H9 (cell line): ENCODE results near the gene RSPH3. TPM values are rescaled to one million over a fixed set of nuclear protein-coding genes. Genes with fewer than 3 reads are reported as not detected.
A peak's percentile ranks its signal among the peaks of the same experiment; 100 is the strongest.

Source experiments
- DNase-seq: peaks from one replicate; pipeline ENCODE4 v3.0.0-alpha.2; 2017
- H2AFZ ChIP-seq: one replicate; pipeline ENCODE4 v1.6.1; 2013; ENCODE audit warnings: mild to moderate bottlenecking, low read length, control low read depth, moderate library complexity
- H2AK5ac ChIP-seq: 2 replicates; pipeline ENCODE4 v1.6.1; 2013; ENCODE audit warnings: low read length, control low read depth, mixed read lengths; ENCODE audit not compliant: insufficient read length
- H2BK120ac ChIP-seq: one replicate; pipeline ENCODE4 v1.6.1; 2013; ENCODE audit warnings: low read depth, mild to moderate bottlenecking, low read length, control low read depth, inconsistent platforms; ENCODE audit not compliant: poor library complexity, severe bottlenecking
- H2BK12ac ChIP-seq: 2 replicates; pipeline ENCODE4 v1.6.1; 2013; ENCODE audit warnings: low read length, control low read depth, mixed read lengths, low read depth; ENCODE audit not compliant: insufficient read length
- H2BK15ac ChIP-seq: 2 replicates; pipeline ENCODE4 v1.6.1; 2013; ENCODE audit warnings: low read depth, low read length, control low read depth
- H2BK20ac ChIP-seq: one replicate; pipeline ENCODE4 v1.6.1; 2013; ENCODE audit warnings: low read depth, mild to moderate bottlenecking, low read length, control low read depth, inconsistent platforms; ENCODE audit not compliant: poor library complexity, severe bottlenecking
- H2BK5ac ChIP-seq: 2 replicates; pipeline ENCODE4 v1.6.1; 2013; ENCODE audit warnings: low read length, control low read depth, mixed read lengths; ENCODE audit not compliant: insufficient read length
- H3K14ac ChIP-seq: 2 replicates; pipeline ENCODE4 v1.6.1; 2013; ENCODE audit warnings: low read length, control low read depth; ENCODE audit not compliant: insufficient read depth
- H3K18ac ChIP-seq: 2 replicates; pipeline ENCODE4 v1.6.1; 2013; ENCODE audit warnings: low read depth, mild to moderate bottlenecking, mixed read lengths, low read length, control low read depth; ENCODE audit not compliant: insufficient read length
- H3K23ac ChIP-seq: 2 replicates; pipeline ENCODE4 v1.6.1; 2013; ENCODE audit warnings: low read length, control low read depth, mixed read lengths, low read depth; ENCODE audit not compliant: insufficient read length
- H3K23me2 ChIP-seq: 2 replicates; pipeline ENCODE4 v1.6.1; 2013; ENCODE audit warnings: low read depth, mild to moderate bottlenecking, mixed read lengths, low read length, control low read depth; ENCODE audit not compliant: insufficient read length, poor library complexity, severe bottlenecking
- H3K27ac ChIP-seq: 2 replicates; pipeline ENCODE4 v1.5.1; 2013; ENCODE audit warnings: low read length, control low read depth, mixed read lengths, low read depth; ENCODE audit not compliant: insufficient read length
- H3K27me3 ChIP-seq: 2 replicates; pipeline ENCODE4 v1.6.1; 2013; ENCODE audit warnings: low read length, control low read depth, inconsistent platforms; ENCODE audit not compliant: insufficient read depth
- H3K4ac ChIP-seq: 2 replicates; pipeline ENCODE4 v1.6.1; 2013; ENCODE audit warnings: low read depth, mild to moderate bottlenecking, control low read depth, inconsistent platforms, low read length, moderate library complexity
- H3K4me1 ChIP-seq: 2 replicates; pipeline ENCODE4 v1.6.1; 2013; ENCODE audit warnings: low read length, control low read depth, inconsistent platforms; ENCODE audit not compliant: insufficient read depth
- H3K4me2 ChIP-seq: 2 replicates; pipeline ENCODE4 v1.6.1; 2013; ENCODE audit warnings: low read length, control low read depth, mixed read lengths; ENCODE audit not compliant: insufficient read length, insufficient read depth
- H3K56ac ChIP-seq: 2 replicates; pipeline ENCODE4 v1.6.1; 2013; ENCODE audit warnings: low read depth, mild to moderate bottlenecking, mixed read lengths, low read length, control low read depth; ENCODE audit not compliant: insufficient read length
- H3K79me1 ChIP-seq: 2 replicates; pipeline ENCODE4 v1.6.1; 2013; ENCODE audit warnings: low read depth, mild to moderate bottlenecking, moderate library complexity, low read length, control low read depth, inconsistent platforms; ENCODE audit not compliant: insufficient read depth, poor library complexity, severe bottlenecking
- H3K79me2 ChIP-seq: 2 replicates; pipeline ENCODE4 v1.6.1; 2013; ENCODE audit warnings: low read length, control low read depth, inconsistent platforms; ENCODE audit not compliant: insufficient read depth
- H3K9ac ChIP-seq: 2 replicates; pipeline ENCODE4 v1.6.1; 2013; ENCODE audit warnings: low read length, control low read depth, mixed read lengths; ENCODE audit not compliant: insufficient read length; ENCODE audit errors: extremely low read depth
- H3K9me3 ChIP-seq: one replicate; pipeline ENCODE4 v1.6.1; 2013; ENCODE audit warnings: low read depth, low read length, inconsistent platforms; ENCODE audit not compliant: control insufficient read depth
- H3T11ph ChIP-seq: one replicate; pipeline ENCODE4 v1.6.1; 2013; ENCODE audit warnings: mild to moderate bottlenecking, low read length, control low read depth, inconsistent platforms
- H4K20me1 ChIP-seq: one replicate; pipeline ENCODE4 v1.6.1; 2013; ENCODE audit not compliant: control insufficient read depth, insufficient read length, insufficient read depth
- H4K5ac ChIP-seq: 2 replicates; pipeline ENCODE4 v1.6.1; 2013; ENCODE audit warnings: low read depth, mild to moderate bottlenecking, mixed read lengths, low read length, control low read depth; ENCODE audit not compliant: insufficient read length
- H4K8ac ChIP-seq: replicated peaks from 2 replicates; pipeline ENCODE4 v1.6.1; 2013; ENCODE audit warnings: low read length, control low read depth, mixed read lengths, low read depth; ENCODE audit not compliant: insufficient read length
- H4K91ac ChIP-seq: 2 replicates; pipeline ENCODE4 v1.6.1; 2013; ENCODE audit warnings: low read depth, mild to moderate bottlenecking, moderate library complexity, mixed read lengths, low read length, control low read depth; ENCODE audit not compliant: insufficient read length
- H3K27ac Mint-ChIP-seq, 3 experiments: 2 replicates in 2 of 3; 3 replicates in 1 of 3; pipeline ENCODE4 v1.8.0; 2020 to 2021; ENCODE audit warnings: mixed read lengths in 3 of 3, mild to moderate bottlenecking in 1 of 3, moderate library complexity in 1 of 3
- H3K27me3 Mint-ChIP-seq: 2 replicates; pipeline ENCODE4 v1.8.0; 2021; ENCODE audit warnings: low read depth, mild to moderate bottlenecking, moderate library complexity, mixed read lengths
- H3K36me3 Mint-ChIP-seq, 3 experiments: 2 replicates in 2 of 3; 3 replicates in 1 of 3; pipeline ENCODE4 v1.8.0; 2020 to 2021; ENCODE audit warnings: low read depth in 3 of 3, mixed read lengths in 3 of 3; ENCODE audit not compliant: insufficient read depth in 1 of 3
- H3K4me1 Mint-ChIP-seq, 2 experiments: 2 replicates each; pipeline ENCODE4 v1.8.0; 2020; ENCODE audit warnings: mixed read lengths in 2 of 2
- H3K4me3 Mint-ChIP-seq, 2 experiments: 2 replicates in 1 of 2; 3 replicates in 1 of 2; pipeline ENCODE4 v1.8.0; 2020 to 2021; ENCODE audit warnings: mild to moderate bottlenecking in 2 of 2, mixed read lengths in 2 of 2, moderate library complexity in 1 of 2
- H3K9me3 Mint-ChIP-seq, 2 experiments: 2 replicates in 1 of 2; 3 replicates in 1 of 2; pipeline ENCODE4 v1.8.0; 2020; ENCODE audit warnings: mild to moderate bottlenecking in 2 of 2, mixed read lengths in 2 of 2, moderate library complexity in 1 of 2
- WGBS: extraction: QIAGEN DNeasy Blood & Tissue Kit; methylation state at CpG from one replicate; pipeline ENCODE4 v1.1.7; 2013; ENCODE audit warnings: missing lambda C conversion rate, low lambda C conversion rate, mixed read lengths; ENCODE audit not compliant: insufficient read length; ENCODE audit errors: extremely low coverage; 5-methylcytosine and 5-hydroxymethylcytosine counted together
- total RNA-seq: library from RNA; stranded (reverse); gene quantifications from 2 replicates; pipeline ENCODE4 v1.2.1, GENCODE V29; 2021
- TF ChIP-seq, protein P1 (sequence below): fragments of 200-600 bp; sonication (generic); conservative IDR thresholded peaks from 3 replicates; pipeline ENCODE4 v1.8.0; 2021; ENCODE audit warnings: antibody characterized with exemption, mild to moderate bottlenecking

The RSPH3 gene
- total RNA-seq, 1 experiment from 2014 or later, result 2.2 TPM

DNA sequence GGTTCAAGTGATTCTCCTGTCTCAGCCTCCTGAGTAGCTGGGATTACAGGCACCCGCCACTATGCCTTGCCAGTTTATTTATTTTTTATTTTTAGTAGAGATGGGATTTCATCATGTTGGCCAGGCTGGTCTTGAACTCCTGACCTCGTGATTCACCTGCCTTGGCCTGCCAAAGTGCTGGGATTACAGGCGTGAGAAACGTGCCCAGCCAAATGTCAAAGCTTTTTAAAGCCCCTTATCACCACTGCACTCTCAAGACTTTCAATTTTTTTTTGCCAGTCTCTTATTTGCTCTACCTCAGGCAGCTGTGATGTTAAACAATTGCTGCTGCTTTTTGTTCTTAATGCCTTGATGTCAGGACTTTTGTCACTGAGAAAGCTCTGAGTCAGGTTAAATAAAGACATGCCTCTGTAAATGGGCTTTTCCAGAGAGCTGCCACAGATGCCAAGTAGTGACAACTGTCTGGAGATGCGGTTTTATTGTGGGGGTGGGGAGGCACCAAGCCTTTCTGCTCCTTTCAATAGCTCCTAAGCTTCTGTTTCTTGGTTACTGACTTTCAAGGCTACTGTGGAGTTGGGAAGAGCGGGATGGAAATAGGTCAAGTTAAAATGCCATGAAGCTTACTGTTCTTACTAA, 29.2 kb downstream of the RSPH3 start:
- no peak overlapping the region for H2BK15ac ChIP-seq
- H4K20me1 ChIP-seq, result no peaks in the 10 kb centered on the region
- no peak overlapping the region for H2AFZ ChIP-seq
- no peaks in the 10 kb centered on the region; the same call in 1 of the 2 replicates for H3K4me1 ChIP-seq
- H3K56ac ChIP-seq, result no peak overlapping the region
- no peak overlapping the region for H3K18ac ChIP-seq
- peaks cover 12 to 31% (median 19%) of the 10 kb centered on the region in 3 experiments for H3K36me3 Mint-ChIP-seq
- H3K23ac ChIP-seq, result no peak overlapping the region
- no CpG with 5 or more reads among the region's 6 CpGs for WGBS
- no peak overlapping the region for H2BK5ac ChIP-seq
- no peak overlapping the region for H4K8ac ChIP-seq
- no peak overlapping the region for H4K91ac ChIP-seq
- no peaks in the 10 kb centered on the region for H3K27me3 Mint-ChIP-seq
- H3K4me2 ChIP-seq, result no peak overlapping the region
- no peak overlapping the region for H3K4me3 Mint-ChIP-seq
- H3K79me1 ChIP-seq, result no peaks in the 10 kb centered on the region
- no peaks in the 10 kb centered on the region for H3K27me3 ChIP-seq
- H4K5ac ChIP-seq, result no peak overlapping the region
- peaks cover 9 to 16% of the 10 kb centered on the region in 2 experiments for H3K4me1 Mint-ChIP-seq
- H3K79me2 ChIP-seq, result no peaks in the 10 kb centered on the region
- 0 out of 7 replicates have a peak overlapping the region, but pooled peaks of 1 of the 3 experiments have one; percentile 50 for H3K27ac Mint-ChIP-seq
- H3K9ac ChIP-seq, result no peak overlapping the region
- no peak overlapping the region for H3K4ac ChIP-seq
- peaks cover 19 to 30% of the 10 kb centered on the region in 2 experiments for H3K9me3 Mint-ChIP-seq
- no peak for DNase-seq
- TF ChIP-seq, protein P1, sequence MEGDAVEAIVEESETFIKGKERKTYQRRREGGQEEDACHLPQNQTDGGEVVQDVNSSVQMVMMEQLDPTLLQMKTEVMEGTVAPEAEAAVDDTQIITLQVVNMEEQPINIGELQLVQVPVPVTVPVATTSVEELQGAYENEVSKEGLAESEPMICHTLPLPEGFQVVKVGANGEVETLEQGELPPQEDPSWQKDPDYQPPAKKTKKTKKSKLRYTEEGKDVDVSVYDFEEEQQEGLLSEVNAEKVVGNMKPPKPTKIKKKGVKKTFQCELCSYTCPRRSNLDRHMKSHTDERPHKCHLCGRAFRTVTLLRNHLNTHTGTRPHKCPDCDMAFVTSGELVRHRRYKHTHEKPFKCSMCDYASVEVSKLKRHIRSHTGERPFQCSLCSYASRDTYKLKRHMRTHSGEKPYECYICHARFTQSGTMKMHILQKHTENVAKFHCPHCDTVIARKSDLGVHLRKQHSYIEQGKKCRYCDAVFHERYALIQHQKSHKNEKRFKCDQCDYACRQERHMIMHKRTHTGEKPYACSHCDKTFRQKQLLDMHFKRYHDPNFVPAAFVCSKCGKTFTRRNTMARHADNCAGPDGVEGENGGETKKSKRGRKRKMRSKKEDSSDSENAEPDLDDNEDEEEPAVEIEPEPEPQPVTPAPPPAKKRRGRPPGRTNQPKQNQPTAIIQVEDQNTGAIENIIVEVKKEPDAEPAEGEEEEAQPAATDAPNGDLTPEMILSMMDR, result no peak
- H2BK12ac ChIP-seq, result no peak overlapping the region
- H2BK20ac ChIP-seq, result no peak overlapping the region
- no peak overlapping the region for H2AK5ac ChIP-seq
- no peaks in the 10 kb centered on the region for H3K23me2 ChIP-seq
- H3K14ac ChIP-seq, result no peak overlapping the region
- H2BK120ac ChIP-seq, result no peak overlapping the region
- no peak overlapping the region for H3T11ph ChIP-seq
- H3K9me3 ChIP-seq, result no peaks in the 10 kb centered on the region
- H3K27ac ChIP-seq, result no peak overlapping the region
